Fibroblast of pulmonary artery (primary cell): ENCODE results near the gene NKX2-1.

Experiments
- DNase-seq: peaks from one replicate; pipeline ENCODE4 v3.0.0-alpha.2; 2010; ENCODE audit warnings: low read depth
- H3K4me3 ChIP-seq: replicated peaks from 2 replicates; pipeline ENCODE4 v1.5.1; 2011; ENCODE audit warnings: low read depth, mild to moderate bottlenecking, control low read depth, low read length, moderate library complexity
- TF ChIP-seq, protein P1 (sequence below): IDR thresholded peaks from 2 replicates; pipeline ENCODE4 v1.5.1; 2011; ENCODE audit warnings: mild to moderate bottlenecking, control low read depth, low read length, inconsistent platforms; ENCODE audit errors: missing control alignments

Gene NKX2-1

DNA sequence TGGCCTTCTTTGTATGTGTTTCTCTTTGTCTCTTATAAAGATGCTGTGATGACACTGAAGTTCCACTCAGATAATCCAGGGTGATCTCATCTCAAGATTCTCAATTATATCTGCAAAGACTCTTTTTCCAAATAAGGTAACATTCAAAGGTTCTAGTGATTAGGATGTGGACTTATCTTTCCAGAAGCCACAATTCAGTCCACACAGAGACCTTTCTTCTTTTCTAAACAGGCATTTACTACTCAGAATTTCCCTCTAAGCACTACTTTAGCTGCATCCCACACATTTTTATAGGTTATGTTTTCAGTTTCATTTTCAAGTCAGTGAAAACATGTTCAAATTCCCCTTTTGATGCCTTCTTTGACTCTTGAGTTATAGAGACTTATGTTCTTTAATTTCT lies 9.0 kb upstream of the NKX2-1 start:
- no peak for DNase-seq
- H3K4me3 ChIP-seq = no peak overlapping the region
- TF ChIP-seq, protein P1, sequence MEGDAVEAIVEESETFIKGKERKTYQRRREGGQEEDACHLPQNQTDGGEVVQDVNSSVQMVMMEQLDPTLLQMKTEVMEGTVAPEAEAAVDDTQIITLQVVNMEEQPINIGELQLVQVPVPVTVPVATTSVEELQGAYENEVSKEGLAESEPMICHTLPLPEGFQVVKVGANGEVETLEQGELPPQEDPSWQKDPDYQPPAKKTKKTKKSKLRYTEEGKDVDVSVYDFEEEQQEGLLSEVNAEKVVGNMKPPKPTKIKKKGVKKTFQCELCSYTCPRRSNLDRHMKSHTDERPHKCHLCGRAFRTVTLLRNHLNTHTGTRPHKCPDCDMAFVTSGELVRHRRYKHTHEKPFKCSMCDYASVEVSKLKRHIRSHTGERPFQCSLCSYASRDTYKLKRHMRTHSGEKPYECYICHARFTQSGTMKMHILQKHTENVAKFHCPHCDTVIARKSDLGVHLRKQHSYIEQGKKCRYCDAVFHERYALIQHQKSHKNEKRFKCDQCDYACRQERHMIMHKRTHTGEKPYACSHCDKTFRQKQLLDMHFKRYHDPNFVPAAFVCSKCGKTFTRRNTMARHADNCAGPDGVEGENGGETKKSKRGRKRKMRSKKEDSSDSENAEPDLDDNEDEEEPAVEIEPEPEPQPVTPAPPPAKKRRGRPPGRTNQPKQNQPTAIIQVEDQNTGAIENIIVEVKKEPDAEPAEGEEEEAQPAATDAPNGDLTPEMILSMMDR = no peak

DNA sequence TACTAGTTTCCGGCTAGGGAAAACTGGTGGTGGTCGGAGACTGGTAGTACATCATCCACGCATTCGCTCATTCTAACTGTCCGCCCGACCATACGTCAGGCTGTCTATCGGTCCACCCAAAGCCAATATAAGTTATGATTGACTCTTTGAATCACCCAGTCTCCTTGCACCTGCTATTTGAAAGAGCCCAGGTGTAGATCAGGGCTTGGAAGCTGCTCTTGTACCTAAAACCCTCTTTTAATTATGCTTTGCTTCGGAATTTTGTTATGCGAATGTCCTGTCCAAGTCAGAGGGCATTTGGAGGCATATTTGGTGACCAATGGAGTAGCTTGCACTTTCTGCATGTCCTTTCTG lies 5.7 kb upstream of the NKX2-1 start:
- no peak for DNase-seq
- TF ChIP-seq, protein P1 = no peak
- no peak overlapping the region for H3K4me3 ChIP-seq

- H3K4me3 ChIP-seq = no peak overlapping the region
- TF ChIP-seq, protein P1 = peak; percentile 21
- DNase-seq = no peak
Observed at GRCh38 chr14:36524874-36525745, 5.1 kb upstream of the NKX2-1 start.

- TF ChIP-seq, protein P1 = no peak
- no peak overlapping the region for H3K4me3 ChIP-seq
- DNase-seq = no peak
Observed at GRCh38 chr14:36524220-36524837, 4.3 kb upstream of the NKX2-1 start.

- DNase-seq = no peak
- no peak overlapping the region for H3K4me3 ChIP-seq
- TF ChIP-seq, protein P1 = no peak
Observed at GRCh38 chr14:36522972-36523715, 3.1 kb upstream of the NKX2-1 start.

- no peak overlapping the region for H3K4me3 ChIP-seq
- no peak for DNase-seq
- TF ChIP-seq, protein P1 = no peak
Observed at GRCh38 chr14:36522347-36522971, 2.4 kb upstream of the NKX2-1 start.
